Measurements from ENCODE around the gene CWC27.

DNA sequence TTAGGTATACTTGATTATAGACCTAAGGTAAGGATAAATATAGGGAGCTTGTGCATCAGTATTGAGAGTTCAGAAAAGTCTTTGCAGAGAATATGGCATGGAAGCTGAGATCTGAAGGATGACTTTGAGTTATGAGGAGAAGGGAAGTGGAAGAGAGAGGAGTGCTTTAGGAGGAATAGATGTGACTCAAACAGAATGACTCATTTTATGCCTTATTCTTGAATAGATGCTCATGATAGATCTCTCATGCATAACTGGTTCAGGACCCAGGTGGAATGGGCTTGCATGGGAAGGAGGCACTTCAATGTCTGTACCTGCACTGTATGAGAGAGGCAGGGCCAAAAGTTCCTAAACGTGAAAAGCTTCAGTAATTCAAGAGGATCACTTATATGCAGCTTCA, 103.3 kb downstream of the CWC27 start:
- TF ChIP-seq POLR2A (IDR thresholded peaks at IDR 0.05) (no peak), CTCF (IDR thresholded peaks at IDR 0.05) (no peak), POLR2AphosphoS5 (IDR thresholded peaks at IDR 0.05) (no peak), EP300 (IDR thresholded peaks at IDR 0.05) (no peak)

Measured in gastroesophageal sphincter (tissue), 3 donors.